Astrocyte of the hippocampus (primary cell): ENCODE measurements around the gene MPHOSPH10.
"Not testable (repeated sequence)": the region's sequence is repeated elsewhere in the genome, so short reads cannot be mapped to it uniquely, and the experiment has no call there.

Experiments
- DNase-seq: peaks from one replicate; pipeline ENCODE4 v3.0.0; 2011; ENCODE audit warnings: low read depth, low spot score

The MPHOSPH10 gene

GRCh38 chr2:71130152-71130904, at the start of gene MPHOSPH10, which contains the start of gene MCEE:
Gene MPHOSPH10, plus strand, starts transcription at chr2:71130634. Its CDS starts 32 bp downstream, at chr2:71130666.
Gene MCEE, minus strand, starts transcription at chr2:71130229. Its CDS starts 10 bp downstream, at chr2:71130219.
- peak; percentile 96 for DNase-seq

GRCh38 chr2:71082402-71083252, 47.8 kb upstream of the MPHOSPH10 start:
- DNase-seq = no peak

GRCh38 chr2:71083297-71083696, 47.1 kb upstream of the MPHOSPH10 start:
- DNase-seq = not testable (repeated sequence)

- DNase-seq = not testable (repeated sequence)
Observed at GRCh38 chr2:71083752-71084312, 46.6 kb upstream of the MPHOSPH10 start.

GRCh38 chr2:71085325-71086003, 45.0 kb upstream of the MPHOSPH10 start:
- DNase-seq = not testable (repeated sequence)

GRCh38 chr2:71089475-71089874, 41.0 kb upstream of the MPHOSPH10 start:
- DNase-seq = not testable (repeated sequence)

- DNase-seq = not testable (repeated sequence)
Observed at GRCh38 chr2:71091808-71092207, 38.6 kb upstream of the MPHOSPH10 start.

- DNase-seq = not testable (repeated sequence)
Observed at GRCh38 chr2:71092491-71093260, 37.8 kb upstream of the MPHOSPH10 start.

GRCh38 chr2:71100195-71100964, 30.1 kb upstream of the MPHOSPH10 start:
- peak; percentile 75 for DNase-seq

GRCh38 chr2:71101656-71102055, 28.8 kb upstream of the MPHOSPH10 start:
- peak; percentile 90 for DNase-seq

GRCh38 chr2:71102981-71103681, 27.3 kb upstream of the MPHOSPH10 start:
- DNase-seq = no peak

- DNase-seq = no peak
Observed at GRCh38 chr2:71103809-71104208, 26.6 kb upstream of the MPHOSPH10 start.

- not testable (repeated sequence) for DNase-seq
Observed at GRCh38 chr2:71106463-71106862, 24.0 kb upstream of the MPHOSPH10 start.

- no peak for DNase-seq
Observed at GRCh38 chr2:71108091-71108490, 22.3 kb upstream of the MPHOSPH10 start.

GRCh38 chr2:71113843-71114242, 16.6 kb upstream of the MPHOSPH10 start:
- no peak for DNase-seq

GRCh38 chr2:71117063-71117462, 13.4 kb upstream of the MPHOSPH10 start:
- DNase-seq = no peak

GRCh38 chr2:71120195-71120594, 10.2 kb upstream of the MPHOSPH10 start:
- DNase-seq = no peak

GRCh38 chr2:71121479-71121878, 9.0 kb upstream of the MPHOSPH10 start:
- DNase-seq = no peak
